GM15510 (cell line): ENCODE measurements around the gene FGGY.

Experiments
- POLR2A ChIP-seq: IDR thresholded peaks from 3 replicates; pipeline ENCODE4 v1.6.1; 2011; ENCODE audit warnings: borderline replicate concordance; ENCODE audit not compliant: insufficient read length; ENCODE audit errors: extremely low read depth

The FGGY gene

GRCh38 chr1:59323879-59324278 is 27.0 kb downstream of the FGGY start:
- TF ChIP-seq POLR2A: no peak

DNA sequence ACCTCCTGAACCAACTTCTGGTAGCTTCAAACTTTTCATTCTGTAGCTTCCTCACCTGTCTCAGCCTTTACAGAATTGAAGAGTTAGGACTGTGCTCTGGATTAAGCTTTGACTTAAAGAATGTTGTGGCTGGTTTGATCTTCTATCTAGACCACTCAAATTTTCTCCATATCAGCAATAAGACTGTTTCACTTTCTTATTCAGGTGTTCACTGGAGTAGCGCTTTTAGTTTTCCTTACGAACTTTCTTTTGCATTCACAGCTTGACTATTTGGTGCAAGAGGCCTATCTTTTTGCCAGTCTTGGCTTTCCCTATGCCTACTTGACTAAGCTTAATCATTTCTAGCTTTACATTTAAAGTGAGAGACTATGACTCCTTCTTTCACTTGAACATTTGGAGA is 31.5 kb downstream of the FGGY start:
- no peak for TF ChIP-seq POLR2A

- TF ChIP-seq POLR2A: no peak
These were observed 32.6 kb downstream of the FGGY start for GRCh38 chr1:59329412-59330053.

GRCh38 chr1:59331686-59332620 is 35.1 kb downstream of the FGGY start:
- TF ChIP-seq POLR2A: no peak

- TF ChIP-seq POLR2A: no peak
These were observed 36.1 kb downstream of the FGGY start for GRCh38 chr1:59332983-59333382.

DNA sequence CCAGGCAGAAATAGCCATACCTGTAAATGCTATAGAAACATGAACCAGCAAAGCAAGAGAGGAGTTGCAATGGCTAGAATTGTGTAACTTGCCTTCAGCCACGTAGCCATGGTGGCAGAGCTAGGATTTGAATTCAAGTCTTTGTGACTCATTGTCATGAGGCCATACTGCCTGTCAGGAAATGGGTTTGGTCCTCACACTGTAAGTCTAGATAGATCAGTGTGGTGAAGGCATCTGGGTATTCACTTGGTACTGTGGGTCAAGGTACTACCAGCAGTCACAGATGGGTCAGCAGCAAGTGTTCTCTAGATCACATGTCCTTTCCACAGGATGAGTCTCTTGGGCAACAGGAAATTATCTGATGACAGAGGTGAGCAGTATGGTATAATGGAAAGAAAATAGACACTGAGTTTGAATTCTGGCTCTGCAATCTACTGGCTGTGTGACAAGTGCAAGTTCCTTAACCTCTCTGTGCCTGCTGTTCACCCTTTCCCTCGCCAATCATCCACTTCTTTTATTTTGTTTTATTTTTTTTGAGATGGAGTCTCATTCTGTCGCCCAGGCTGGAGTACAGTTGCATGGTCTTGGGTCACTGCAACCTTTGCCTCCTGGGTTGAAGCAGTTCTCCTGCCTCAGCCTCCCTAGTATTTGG is 36.9 kb downstream of the FGGY start:
- TF ChIP-seq POLR2A: no peak

DNA sequence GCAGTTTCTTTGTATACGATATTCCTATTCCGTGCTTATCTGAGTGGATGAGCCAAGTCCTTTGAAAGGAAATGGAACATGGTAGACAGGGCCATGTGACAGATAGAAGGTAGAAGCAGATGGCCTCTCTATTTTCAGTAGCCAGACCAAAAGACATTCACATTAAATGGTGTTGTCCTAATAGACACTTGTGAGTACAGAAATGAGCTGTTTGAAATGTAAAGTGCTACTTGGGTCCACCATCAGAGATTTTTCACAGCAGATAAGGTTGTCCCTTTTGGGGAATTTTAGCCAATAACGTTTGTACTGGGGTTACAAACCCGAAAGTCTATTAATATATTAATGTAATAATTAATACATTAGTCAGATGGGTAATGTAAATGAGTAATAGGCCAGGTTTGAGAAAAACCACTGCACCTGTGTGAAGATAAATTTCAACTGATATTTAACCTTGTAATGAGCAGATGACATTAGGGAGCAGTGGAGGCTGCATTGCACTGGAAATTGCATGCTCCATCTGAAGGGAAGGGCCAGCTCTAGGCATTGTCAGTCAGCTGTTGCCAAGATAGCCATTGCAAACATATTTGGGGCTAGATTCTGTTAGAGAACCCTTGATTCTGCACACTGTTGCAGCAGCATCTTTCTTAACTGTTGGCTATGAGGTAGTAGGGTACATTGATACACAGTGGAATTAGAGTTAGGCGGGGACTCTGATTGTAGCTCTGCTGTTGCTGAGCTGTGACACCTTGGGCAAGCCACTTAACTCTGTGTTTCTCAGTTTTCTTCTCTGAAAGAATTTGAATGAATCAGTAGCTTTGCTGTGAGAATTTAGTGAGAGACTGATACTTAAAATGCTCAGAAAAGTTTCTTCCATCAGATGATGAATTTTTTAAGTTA is 43.8 kb downstream of the FGGY start:
- no peak for TF ChIP-seq POLR2A

DNA sequence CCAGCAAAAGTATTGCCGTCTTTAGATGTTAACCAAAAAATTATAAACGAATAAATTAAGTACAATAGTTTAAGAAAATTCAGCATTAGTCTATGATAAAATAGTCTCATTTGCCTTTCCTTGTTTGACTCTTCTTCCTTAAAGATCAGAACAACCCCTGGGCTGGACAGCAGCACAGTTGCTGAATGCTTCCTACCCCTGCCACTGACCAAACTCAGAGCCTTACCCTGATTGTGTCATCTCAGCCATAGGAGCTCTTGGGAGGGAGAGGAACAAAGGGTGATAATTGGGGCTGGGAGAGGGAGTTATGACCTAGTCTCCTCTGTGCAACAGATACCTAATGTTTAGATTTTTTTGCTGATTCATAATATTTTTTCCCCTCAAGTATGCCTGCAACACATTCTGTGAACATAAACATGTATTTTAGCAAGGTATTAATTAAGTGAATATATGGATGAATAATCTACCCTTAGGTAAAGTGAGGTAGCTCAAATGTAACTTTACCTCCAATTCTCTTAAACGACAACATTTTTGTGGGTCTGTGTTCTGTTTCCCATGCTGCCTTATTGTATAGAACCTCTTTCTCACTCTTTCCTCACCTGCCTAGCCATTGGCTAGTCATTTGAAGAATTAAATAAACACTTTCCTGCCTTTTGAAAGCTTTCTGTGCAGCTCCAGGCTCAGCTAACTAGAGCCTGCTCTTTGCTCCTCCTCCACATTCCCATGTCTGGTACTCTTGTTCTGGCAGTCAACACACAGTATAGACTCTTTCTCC is 46.1 kb downstream of the FGGY start:
- TF ChIP-seq POLR2A: no peak

DNA sequence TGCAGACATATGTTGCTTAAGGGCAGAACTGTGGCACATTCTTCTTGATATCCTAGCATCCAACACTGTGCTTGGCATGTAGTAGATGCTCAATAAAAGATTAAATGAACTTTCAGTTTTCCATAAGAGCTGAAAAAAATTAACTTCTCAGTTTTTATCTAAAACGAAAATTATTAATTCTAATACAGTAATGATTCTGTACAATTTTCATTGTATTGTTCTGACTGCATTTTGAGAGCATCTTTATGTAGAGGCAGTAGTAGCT is 46.6 kb downstream of the FGGY start:
- TF ChIP-seq POLR2A: no peak

GRCh38 chr1:59345221-59345620 is 48.3 kb downstream of the FGGY start:
- no peak for TF ChIP-seq POLR2A

GRCh38 chr1:59346429-59346828 is 49.5 kb downstream of the FGGY start:
- no peak for TF ChIP-seq POLR2A

DNA sequence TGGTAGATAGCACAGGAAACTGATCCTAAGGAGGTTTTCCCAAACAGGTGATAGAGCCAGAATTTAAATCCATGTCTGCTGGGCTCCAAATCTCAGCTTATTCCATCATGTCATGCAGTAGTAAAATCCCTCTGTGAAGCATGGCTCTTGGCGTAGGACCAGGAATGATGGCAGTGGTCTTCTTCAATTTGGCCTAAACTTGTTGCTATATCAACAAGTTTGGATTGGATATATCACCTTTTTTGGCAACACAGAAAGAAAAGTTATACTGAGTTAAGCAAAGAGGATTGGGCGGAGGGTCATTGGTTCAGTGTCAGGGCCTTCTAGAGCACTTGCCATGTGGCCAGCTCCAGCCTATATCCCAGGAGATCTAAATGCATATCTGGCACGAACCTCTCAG is 52.2 kb downstream of the FGGY start:
- no peak for TF ChIP-seq POLR2A

DNA sequence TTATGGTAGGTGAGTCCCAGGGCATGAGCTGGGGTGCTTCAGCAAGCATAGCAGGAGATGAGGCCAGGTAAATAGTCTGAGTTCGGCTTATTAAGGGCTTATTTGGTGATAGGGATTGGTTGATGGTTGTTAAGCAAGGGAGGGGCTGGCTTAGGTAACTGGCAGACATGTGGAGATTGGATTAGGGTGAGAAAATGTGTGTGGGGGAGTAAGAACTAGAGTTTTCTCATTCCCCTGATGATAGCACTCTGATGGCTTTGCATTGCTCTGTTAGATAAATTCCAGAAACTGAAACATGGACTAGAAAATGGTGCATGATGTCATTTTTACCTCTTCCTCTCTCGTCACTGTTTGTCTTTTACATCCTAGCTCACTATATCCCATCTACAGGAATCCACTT is 53.6 kb downstream of the FGGY start:
- TF ChIP-seq POLR2A: no peak

- TF ChIP-seq POLR2A: no peak
These were observed 55.2 kb downstream of the FGGY start for GRCh38 chr1:59352065-59352464.

DNA sequence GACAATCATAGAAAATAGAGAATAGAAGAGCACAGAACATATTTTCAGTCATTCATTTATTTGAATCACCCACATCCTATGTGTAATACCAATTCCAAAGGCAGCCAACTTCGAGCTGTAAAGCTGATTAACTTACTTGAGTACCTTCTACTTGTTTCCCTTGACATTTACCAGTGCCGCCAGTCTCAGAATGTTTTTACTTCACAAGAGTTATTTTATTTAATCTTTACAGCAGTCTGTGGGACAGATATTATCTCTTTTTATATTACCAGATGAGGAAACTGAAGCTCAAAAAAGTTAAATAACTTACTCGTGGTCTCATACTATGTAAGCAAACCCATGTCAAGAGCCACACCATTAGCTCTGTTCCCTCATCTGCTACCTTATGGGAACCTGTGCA is 56.6 kb downstream of the FGGY start:
- TF ChIP-seq POLR2A: no peak

DNA sequence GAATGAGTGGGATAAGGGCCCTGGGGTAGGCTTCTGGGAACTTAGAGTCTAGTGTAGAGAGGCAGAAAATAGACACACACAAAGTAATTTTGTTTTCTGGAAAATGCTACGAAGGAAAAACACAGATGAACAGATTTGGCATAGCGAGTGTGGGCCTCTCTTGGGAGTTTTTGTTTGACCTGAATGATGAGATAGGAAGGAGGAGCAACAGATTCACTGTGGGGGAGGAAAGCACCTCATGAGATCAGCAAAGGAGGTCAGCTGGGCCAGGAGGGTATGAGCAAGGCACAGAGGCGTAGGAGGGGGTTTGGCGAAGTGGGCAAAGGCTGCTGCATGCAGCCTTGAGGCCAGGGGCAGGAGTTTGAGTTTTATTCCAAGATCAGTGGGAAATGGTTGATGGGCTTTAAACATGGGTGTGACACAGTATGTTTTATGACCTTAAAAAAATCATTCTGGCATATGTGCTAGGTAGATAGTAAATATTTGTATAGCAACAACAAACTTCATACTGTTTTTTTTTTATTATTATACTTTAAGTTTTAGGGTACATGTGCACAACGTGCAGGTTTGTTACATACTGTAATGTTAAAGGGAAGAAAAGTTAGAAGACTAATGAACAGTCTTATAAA is 57.9 kb downstream of the FGGY start:
- no peak for TF ChIP-seq POLR2A
